ENCODE data around the gene FYCO1.

FYCO1 gene

DNA sequence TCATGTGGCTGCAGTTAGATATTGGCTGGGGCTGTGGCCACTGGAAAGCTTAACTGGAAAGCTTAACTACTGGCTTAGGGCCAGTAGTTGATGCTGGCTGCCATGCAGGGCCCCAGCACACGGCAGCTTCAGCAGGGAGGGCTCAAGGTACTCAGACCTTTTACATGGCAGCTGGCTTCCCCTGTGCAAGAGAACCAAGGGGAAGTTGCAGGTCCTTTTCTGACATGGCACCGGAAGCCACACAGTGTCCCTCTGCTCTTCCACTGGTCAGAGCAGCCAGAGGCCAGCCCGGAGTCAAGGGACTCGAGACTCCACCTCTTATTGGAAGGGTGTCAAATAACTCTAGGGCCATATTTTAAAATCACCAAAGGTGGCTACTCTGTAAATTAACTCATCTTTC, 84.7 kb downstream of the FYCO1 start:
- TF ChIP-seq NFIC (IDR thresholded peaks at IDR 0.05): no peak
- TF ChIP-seq TEAD4 (IDR thresholded peaks at IDR 0.05): no peak
- TF ChIP-seq, protein P1, sequence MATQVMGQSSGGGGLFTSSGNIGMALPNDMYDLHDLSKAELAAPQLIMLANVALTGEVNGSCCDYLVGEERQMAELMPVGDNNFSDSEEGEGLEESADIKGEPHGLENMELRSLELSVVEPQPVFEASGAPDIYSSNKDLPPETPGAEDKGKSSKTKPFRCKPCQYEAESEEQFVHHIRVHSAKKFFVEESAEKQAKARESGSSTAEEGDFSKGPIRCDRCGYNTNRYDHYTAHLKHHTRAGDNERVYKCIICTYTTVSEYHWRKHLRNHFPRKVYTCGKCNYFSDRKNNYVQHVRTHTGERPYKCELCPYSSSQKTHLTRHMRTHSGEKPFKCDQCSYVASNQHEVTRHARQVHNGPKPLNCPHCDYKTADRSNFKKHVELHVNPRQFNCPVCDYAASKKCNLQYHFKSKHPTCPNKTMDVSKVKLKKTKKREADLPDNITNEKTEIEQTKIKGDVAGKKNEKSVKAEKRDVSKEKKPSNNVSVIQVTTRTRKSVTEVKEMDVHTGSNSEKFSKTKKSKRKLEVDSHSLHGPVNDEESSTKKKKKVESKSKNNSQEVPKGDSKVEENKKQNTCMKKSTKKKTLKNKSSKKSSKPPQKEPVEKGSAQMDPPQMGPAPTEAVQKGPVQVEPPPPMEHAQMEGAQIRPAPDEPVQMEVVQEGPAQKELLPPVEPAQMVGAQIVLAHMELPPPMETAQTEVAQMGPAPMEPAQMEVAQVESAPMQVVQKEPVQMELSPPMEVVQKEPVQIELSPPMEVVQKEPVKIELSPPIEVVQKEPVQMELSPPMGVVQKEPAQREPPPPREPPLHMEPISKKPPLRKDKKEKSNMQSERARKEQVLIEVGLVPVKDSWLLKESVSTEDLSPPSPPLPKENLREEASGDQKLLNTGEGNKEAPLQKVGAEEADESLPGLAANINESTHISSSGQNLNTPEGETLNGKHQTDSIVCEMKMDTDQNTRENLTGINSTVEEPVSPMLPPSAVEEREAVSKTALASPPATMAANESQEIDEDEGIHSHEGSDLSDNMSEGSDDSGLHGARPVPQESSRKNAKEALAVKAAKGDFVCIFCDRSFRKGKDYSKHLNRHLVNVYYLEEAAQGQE (IDR thresholded peaks at IDR 0.05; ENCODE audit: low read depth): no peak
- TF ChIP-seq CEBPB (IDR thresholded peaks at IDR 0.05): no peak
- TF ChIP-seq, protein P2, sequence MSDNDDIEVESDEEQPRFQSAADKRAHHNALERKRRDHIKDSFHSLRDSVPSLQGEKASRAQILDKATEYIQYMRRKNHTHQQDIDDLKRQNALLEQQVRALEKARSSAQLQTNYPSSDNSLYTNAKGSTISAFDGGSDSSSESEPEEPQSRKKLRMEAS (IDR thresholded peaks at IDR 0.05): no peak
- no peak for TF ChIP-seq EP300 (IDR thresholded peaks at IDR 0.05; ENCODE audit: borderline replicate concordance)
- TF ChIP-seq YY1 (IDR thresholded peaks at IDR 0.05; ENCODE audit: low read depth): no peak
- TF ChIP-seq FOXM1 (IDR thresholded peaks at IDR 0.05; ENCODE audit: borderline replicate concordance, low read depth): no peak
- TF ChIP-seq ZBTB7A (IDR thresholded peaks at IDR 0.05; ENCODE audit: low read depth): no peak
- no peak for TF ChIP-seq RAD21 (IDR thresholded peaks at IDR 0.05; ENCODE audit: low read depth)
- no peak for TF ChIP-seq TCF12 (IDR thresholded peaks at IDR 0.05; ENCODE audit: low read depth)
- TF ChIP-seq, protein P3, sequence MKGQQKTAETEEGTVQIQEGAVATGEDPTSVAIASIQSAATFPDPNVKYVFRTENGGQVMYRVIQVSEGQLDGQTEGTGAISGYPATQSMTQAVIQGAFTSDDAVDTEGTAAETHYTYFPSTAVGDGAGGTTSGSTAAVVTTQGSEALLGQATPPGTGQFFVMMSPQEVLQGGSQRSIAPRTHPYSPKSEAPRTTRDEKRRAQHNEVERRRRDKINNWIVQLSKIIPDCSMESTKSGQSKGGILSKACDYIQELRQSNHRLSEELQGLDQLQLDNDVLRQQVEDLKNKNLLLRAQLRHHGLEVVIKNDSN (IDR thresholded peaks at IDR 0.05): no peak
- no peak for TF ChIP-seq EGR1 (IDR thresholded peaks at IDR 0.05)
- TF ChIP-seq TAF1 (IDR thresholded peaks at IDR 0.05; ENCODE audit: low read depth): no peak
- TF ChIP-seq CREB1 (IDR thresholded peaks at IDR 0.05; ENCODE audit: low read depth): no peak

DNA sequence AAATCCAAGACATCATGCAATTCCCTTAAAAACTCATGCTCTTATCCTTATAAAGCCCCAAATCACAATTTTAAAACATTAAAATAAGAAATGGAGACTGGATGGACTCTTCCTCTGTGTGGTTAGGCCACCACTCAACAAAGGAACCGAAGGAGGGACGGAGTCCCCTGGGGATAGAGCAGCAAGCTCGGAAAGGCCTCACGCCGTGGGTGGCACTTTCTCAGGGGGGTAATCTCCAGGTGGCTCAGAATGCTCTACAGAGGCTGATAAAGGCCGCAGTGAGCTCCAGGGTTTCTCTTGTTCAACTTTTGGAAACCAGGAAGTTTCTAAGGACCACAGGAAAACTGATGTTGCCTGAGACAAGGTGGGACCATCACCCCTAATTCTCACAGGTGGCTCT, 86.1 kb downstream of the FYCO1 start:
- TF ChIP-seq, protein P1 (IDR thresholded peaks at IDR 0.05; ENCODE audit: low read depth): no peak
- TF ChIP-seq TAF1 (IDR thresholded peaks at IDR 0.05; ENCODE audit: low read depth): no peak
- no peak for TF ChIP-seq NFIC (IDR thresholded peaks at IDR 0.05)
- TF ChIP-seq, protein P3 (IDR thresholded peaks at IDR 0.05): no peak
- no peak for TF ChIP-seq EGR1 (IDR thresholded peaks at IDR 0.05)
- no peak for TF ChIP-seq TEAD4 (IDR thresholded peaks at IDR 0.05)
- TF ChIP-seq ZBTB7A (IDR thresholded peaks at IDR 0.05; ENCODE audit: low read depth): no peak
- TF ChIP-seq EP300 (IDR thresholded peaks at IDR 0.05; ENCODE audit: borderline replicate concordance): no peak

DNA sequence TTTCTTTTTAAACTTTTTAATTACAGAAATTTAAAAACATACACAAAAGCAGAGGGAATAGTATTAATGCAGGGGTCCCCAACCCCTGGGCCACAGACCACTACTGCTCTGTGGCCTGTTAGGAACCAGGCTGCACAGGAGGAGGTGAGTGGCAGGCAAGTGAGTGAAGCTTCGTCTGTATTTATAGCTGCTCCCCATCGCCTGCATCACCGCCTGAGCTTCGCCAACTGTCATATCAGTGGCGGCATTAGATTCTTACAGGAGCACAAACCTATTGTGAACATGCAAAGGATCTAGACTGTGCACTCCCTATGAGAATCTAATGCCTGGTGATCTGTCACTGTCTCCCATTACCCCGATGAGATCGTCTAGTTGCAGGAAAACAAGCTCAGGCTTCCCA, 86.9 kb downstream of the FYCO1 start:
- no peak for TF ChIP-seq YY1 (IDR thresholded peaks at IDR 0.05; ENCODE audit: low read depth)
- no peak for TF ChIP-seq FOXM1 (IDR thresholded peaks at IDR 0.05; ENCODE audit: borderline replicate concordance, low read depth)
- TF ChIP-seq, protein P1 (IDR thresholded peaks at IDR 0.05; ENCODE audit: low read depth): no peak
- TF ChIP-seq CEBPB (IDR thresholded peaks at IDR 0.05): no peak
- no peak for TF ChIP-seq NFIC (IDR thresholded peaks at IDR 0.05)

DNA sequence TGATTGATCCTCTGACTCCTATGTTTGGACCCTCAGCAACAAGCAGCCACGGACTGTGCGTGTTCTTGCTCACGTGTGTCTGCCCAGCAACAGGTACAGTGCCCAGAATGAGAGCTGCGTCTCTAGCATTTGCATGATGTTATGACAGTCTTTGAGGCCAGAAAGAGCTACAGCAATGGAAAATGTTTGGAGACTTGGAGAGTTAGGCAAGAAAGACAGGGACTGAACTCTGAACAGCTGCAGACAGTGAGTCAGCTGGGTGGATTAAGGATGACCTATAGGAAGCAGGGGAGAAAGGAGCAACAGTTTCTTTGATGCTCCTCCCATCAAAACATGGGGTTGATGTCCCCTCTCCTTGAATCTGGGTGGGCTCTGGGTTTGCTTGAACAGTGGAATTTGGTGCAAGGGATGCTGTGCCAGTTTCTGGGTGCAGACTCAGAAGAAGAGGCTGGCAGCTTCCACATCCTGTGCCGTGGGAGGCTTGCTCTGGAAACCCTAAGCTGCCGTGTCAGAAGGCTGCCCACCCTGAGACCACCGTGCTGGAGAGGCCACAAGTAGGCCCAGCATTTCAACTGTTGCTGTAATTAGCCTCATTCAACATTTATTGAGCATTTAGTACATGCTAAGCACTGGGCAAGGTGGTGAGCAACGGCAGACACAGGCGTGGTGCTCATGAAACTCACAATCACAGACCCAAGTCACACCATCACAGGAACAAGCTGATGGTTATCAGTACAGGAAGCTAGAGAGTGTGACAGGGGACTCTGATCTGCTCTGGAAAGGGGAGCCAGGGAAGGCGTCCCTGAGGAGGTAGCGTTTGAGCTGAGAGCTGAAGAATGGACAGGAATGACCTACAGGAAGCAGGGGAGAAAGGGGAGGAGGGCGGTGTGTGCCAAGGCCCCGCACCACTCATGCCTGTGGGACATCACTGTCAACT, 87.6 kb downstream of the FYCO1 start:
- TF ChIP-seq ZBTB7A (IDR thresholded peaks at IDR 0.05; ENCODE audit: low read depth): no peak
- TF ChIP-seq NFIC (IDR thresholded peaks at IDR 0.05): no peak
- no peak for TF ChIP-seq CEBPB (IDR thresholded peaks at IDR 0.05)
- TF ChIP-seq EGR1 (IDR thresholded peaks at IDR 0.05): no peak
- TF ChIP-seq TEAD4 (IDR thresholded peaks at IDR 0.05): no peak
- no peak for TF ChIP-seq EP300 (IDR thresholded peaks at IDR 0.05; ENCODE audit: borderline replicate concordance)
- TF ChIP-seq CREB1 (IDR thresholded peaks at IDR 0.05; ENCODE audit: low read depth): no peak
- TF ChIP-seq YY1 (IDR thresholded peaks at IDR 0.05; ENCODE audit: low read depth): no peak
- TF ChIP-seq, protein P2 (IDR thresholded peaks at IDR 0.05): no peak
- no peak for TF ChIP-seq TAF1 (IDR thresholded peaks at IDR 0.05; ENCODE audit: low read depth)
- no peak for TF ChIP-seq TCF12 (IDR thresholded peaks at IDR 0.05; ENCODE audit: low read depth)
- TF ChIP-seq, protein P3 (IDR thresholded peaks at IDR 0.05): no peak
- no peak for TF ChIP-seq FOXM1 (IDR thresholded peaks at IDR 0.05; ENCODE audit: borderline replicate concordance, low read depth)
